ENCODE results near the gene CELSR1. TPM values are rescaled to one million over a fixed set of nuclear protein-coding genes. Genes with fewer than 3 reads are reported as not detected.

The CELSR1 gene
- total and polyA plus RNA-seq, 12 donors, result 0.11 to 4.3 (median 1.9) TPM

- peak overlapping the region in 3 of 5 donors; percentile 40 to 91 (median 87) for H3K27ac ChIP-seq
- DNase-seq, result peak; percentile 53 to 92 (median 84)
- no peak overlapping the region for H3K4me3 ChIP-seq
- H3K36me3 ChIP-seq (replicated peaks in 1 of 2), result peaks cover 0 to 86% of the 10 kb centered on the region in 2 donors
- no peaks in the 10 kb centered on the region for H3K27me3 ChIP-seq
- intact Hi-C loops (cut with DNase I), result loop anchor here in 1 of 2 donors (10.0 kb wide), 1 partner anchor 312 kb away; no protein-coding TSS in a partner anchor
- TF ChIP-seq CTCF (IDR thresholded peaks at IDR 0.05), result no peak
- TF ChIP-seq POLR2A (IDR thresholded peaks at IDR 0.05), result no peak
- 80 to 85% (median 83%) methylated on average over 15 to 20 of the region's 20 CpGs for WGBS, 4 donors
- no peaks in the 10 kb centered on the region for H3K9me3 ChIP-seq (replicated peaks in 1 of 3)
- H3K4me1 ChIP-seq (replicated peaks in 1 of 2), result peaks cover 0 to 24% of the 10 kb centered on the region in 2 donors
Observed at GRCh38 chr22:46352691-46353386, 184.6 kb downstream of the CELSR1 start.

GRCh38 chr22:46352276-46352675 is 185.1 kb downstream of the CELSR1 start:
- H3K9me3 ChIP-seq (replicated peaks in 1 of 3), result no peaks in the 10 kb centered on the region
- H3K27ac ChIP-seq, result no peak overlapping the region
- peaks cover 0 to 24% of the 10 kb centered on the region in 2 donors for H3K4me1 ChIP-seq (replicated peaks in 1 of 2)
- H3K36me3 ChIP-seq (replicated peaks in 1 of 2), result peaks cover 0 to 89% of the 10 kb centered on the region in 2 donors
- 91 to 93% (median 93%) methylated on average over 10 of the region's 10 CpGs for WGBS, 4 donors
- H3K27me3 ChIP-seq, result no peaks in the 10 kb centered on the region
- no peak for TF ChIP-seq POLR2A (IDR thresholded peaks at IDR 0.05)
- no peak for TF ChIP-seq CTCF (IDR thresholded peaks at IDR 0.05)
- intact Hi-C loops (cut with DNase I), result loop anchor here in 1 of 2 donors (10.0 kb wide), 1 partner anchor 313 kb away; no protein-coding TSS in a partner anchor
- H3K4me3 ChIP-seq, result no peak overlapping the region
- no peak for DNase-seq

GRCh38 chr22:46351767-46352166 is 185.7 kb downstream of the CELSR1 start:
- DNase-seq, result no peak
- Histone ChIP-seq H3K4me1 (replicated peaks in 1 of 2) (peaks cover 0 to 24% of the 10 kb centered on the region in 2 donors), H3K9me3 (replicated peaks in 1 of 3) (no peaks in the 10 kb centered on the region), H3K36me3 (replicated peaks in 1 of 2) (peaks cover 0 to 89% of the 10 kb centered on the region in 2 donors), H3K4me3 (no peak overlapping the region), H3K27me3 (no peaks in the 10 kb centered on the region), H3K27ac (no peak overlapping the region)
- TF ChIP-seq CTCF (IDR thresholded peaks at IDR 0.05) (no peak), POLR2A (IDR thresholded peaks at IDR 0.05) (no peak)
- intact Hi-C loops (cut with DNase I), result loop anchor here in 1 of 2 donors (10.0 kb wide), 1 partner anchor 313 kb away; no protein-coding TSS in a partner anchor
- 92 to 94% (median 93%) methylated on average over 5 to 23 of the region's 23 CpGs for WGBS, 4 donors

GRCh38 chr22:46351131-46351735 is 186.2 kb downstream of the CELSR1 start:
- no peak overlapping the region for H3K4me3 ChIP-seq
- H3K27me3 ChIP-seq, result no peaks in the 10 kb centered on the region
- no peaks in the 10 kb centered on the region for H3K9me3 ChIP-seq (replicated peaks in 1 of 3)
- peaks cover 0 to 89% of the 10 kb centered on the region in 2 donors for H3K36me3 ChIP-seq (replicated peaks in 1 of 2)
- WGBS, 4 donors, result 87 to 93% (median 93%) methylated on average over 27 to 28 of the region's 28 CpGs
- no peak for DNase-seq
- H3K4me1 ChIP-seq (replicated peaks in 1 of 2), result peaks cover 0 to 24% of the 10 kb centered on the region in 2 donors
- H3K27ac ChIP-seq, result no peak overlapping the region
- intact Hi-C loops (cut with DNase I), result loop anchor here in 1 of 2 donors (10.0 kb wide), 1 partner anchor 314 kb away; no protein-coding TSS in a partner anchor
- TF ChIP-seq POLR2A (IDR thresholded peaks at IDR 0.05) (no peak), CTCF (IDR thresholded peaks at IDR 0.05) (no peak)

Data from adrenal gland (tissue), 12 donors.